GM18909 (cell line): Measurements from ENCODE around the gene KLHDC7B.
A peak's percentile ranks its signal among the peaks of the same experiment; 100 is the strongest.

Experiments
- ATAC-seq: cut with Tn5 transposase; IDR thresholded peaks from one replicate; pipeline ENCODE4 v1.9.1; 2021; ENCODE audit warnings: mild to moderate bottlenecking; ENCODE audit not compliant: unreplicated experiment, poor library complexity

KLHDC7B gene

DNA sequence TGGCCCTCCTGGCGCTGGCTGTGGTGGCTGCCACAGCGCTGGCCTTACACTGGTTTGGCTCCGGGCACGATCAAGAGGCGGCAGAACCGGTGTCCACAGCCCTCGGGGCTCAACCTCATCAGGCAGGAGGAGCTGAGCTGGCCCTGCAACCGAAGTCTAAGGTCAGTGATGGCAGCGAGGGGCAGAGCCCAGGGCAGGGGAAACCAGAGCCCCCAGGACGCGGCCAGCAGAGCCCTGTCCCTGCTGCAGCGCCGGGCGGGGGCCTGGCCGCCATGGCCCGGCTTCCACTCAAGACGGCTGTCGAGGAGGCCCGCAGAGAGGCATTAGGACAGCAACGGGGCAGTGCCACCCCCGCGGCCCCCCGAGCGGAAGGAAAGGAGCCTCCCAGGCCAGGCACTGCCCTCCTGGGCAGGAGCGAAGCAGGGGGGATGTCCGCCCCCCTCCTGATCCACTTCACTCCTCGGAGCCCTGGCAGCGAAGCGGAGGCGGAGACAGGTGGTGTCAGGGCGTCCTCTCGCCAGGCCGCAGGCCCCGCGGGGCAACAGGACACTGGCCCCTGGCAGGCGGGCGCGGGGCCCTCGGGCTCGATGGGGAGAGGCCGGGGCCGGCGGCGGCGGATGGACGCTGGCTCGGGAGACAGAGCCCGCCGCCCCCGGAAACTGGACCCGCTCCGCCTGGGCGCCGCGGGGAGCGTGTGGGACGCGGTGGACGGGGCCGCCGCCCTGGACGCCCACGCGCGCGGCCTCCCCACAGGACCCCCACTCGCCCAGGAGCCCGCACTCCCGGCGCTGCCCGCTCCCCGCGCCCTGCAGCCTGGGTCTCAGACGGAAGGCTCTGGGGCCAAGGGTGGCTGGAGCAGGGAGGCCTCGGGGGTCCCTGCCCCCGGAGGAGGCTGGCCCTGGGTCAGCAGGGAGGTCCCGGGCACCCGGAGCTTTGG, 895 bp downstream of the KLHDC7B start:
- no peak for ATAC-seq

- ATAC-seq: no peak
These were observed 1.7 kb downstream of the KLHDC7B start for GRCh38 chr22:50547263-50547985.

GRCh38 chr22:50548040-50548920, 2.6 kb downstream of the KLHDC7B start:
- no peak for ATAC-seq

- ATAC-seq: no peak
These were observed 3.5 kb downstream of the KLHDC7B start for GRCh38 chr22:50548921-50549790.

GRCh38 chr22:50550395-50550794, 4.7 kb downstream of the KLHDC7B start:
- ATAC-seq: no peak

DNA sequence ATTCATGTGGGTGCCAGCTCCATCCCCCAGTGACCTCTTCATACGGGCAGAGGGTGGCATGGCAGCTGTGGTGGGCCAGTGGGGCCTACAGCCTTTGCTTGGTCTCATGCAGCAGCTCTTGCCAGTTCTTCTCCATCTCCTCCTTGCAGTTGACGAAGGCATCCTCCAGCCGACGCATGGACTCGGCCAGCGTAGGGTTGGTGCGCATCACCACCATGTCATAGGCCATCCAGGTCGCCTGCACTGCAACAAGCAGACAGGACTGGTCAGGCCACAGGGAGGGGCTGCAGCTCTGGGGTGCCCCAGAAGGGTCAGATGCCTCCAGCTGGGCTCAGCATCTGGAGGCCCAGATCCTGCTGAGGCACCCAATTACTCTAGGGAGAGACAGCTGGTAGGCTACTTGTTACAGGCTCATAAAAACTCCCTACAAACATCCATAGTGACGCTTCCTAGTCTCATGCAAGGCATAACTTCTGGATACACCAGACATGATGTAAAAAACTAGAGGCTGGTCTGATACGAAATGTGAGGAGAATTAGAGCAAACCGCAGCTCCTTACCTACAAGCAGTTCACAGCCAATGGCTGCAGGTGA, 5.6 kb downstream of the KLHDC7B start:
- no peak for ATAC-seq

- ATAC-seq: no peak
These were observed 7.6 kb downstream of the KLHDC7B start for GRCh38 chr22:50553310-50553709.

- ATAC-seq: no peak
These were observed 11.0 kb downstream of the KLHDC7B start for GRCh38 chr22:50556703-50557102.

DNA sequence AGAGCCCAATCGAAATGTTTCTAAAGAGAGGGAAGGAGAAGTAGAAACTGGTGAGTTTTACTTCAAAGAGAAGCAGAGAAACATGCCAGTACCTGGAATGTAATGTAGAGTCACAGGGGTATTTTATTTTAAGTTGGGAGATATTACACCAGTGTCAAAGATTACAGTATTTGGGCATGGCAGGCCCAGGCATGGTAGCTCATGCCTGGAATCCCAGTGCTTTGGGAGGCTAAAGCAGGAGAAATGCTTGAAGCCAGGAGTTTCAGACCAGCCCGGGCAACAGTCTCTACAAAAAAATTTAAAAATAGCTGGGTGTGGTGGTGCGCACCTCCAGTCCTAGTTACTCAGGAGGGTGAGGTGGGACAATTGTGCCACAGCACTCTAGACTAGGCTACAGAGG, 14.3 kb downstream of the KLHDC7B start:
- ATAC-seq: no peak

GRCh38 chr22:50561401-50562358, 16.0 kb downstream of the KLHDC7B start:
- no peak for ATAC-seq

DNA sequence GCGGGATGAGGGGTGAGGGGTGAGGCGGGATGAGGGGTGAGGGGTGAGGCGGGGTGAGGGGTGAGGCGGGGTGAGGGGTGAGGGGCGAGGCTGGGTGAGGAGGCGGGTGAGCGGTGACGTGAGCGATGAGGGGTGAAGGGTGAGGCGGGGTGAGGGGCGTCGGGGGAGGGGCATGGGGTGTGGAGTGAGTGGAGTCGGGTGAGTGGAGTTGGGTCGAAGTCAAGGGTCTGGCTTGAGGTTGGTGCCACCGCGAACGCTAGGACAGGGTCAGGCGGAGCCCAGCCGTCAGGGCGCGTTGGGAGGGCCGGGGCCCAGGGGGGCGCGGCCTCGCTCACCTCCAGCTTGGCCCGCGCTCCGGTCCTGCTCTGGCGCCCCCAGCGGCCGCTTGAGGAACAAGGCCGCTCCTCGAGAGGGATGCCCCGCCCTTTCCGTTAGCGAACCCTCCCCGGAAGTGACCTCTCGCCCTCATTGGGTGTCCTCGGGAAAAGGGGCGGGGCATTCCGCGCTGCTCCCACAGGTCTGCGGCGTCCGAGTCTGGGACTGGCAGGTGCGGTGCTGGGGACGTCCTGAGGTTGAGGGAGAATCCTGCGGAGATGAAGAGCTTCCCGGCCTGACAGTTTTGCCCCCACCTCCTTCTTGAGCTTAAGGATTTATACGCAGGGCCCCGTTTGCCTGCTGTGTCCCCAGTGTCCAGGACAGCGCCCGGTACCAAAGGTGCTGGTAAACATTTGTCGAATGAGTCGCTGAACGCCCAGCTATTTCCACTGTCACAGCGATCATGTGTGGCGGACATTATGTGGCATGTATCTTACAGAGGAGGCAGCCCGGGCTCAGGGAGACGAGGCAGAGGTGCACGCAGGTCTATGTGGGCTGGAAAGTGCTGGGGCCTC, 17.1 kb downstream of the KLHDC7B start, which contains the start of gene SYCE3:
TSS of gene SYCE3 (minus strand) at position 397 of the 890 bp plus-strand sequence. CDS start 6,514 bp downstream, outside the sequence.
- ATAC-seq: peak; percentile 92

- no peak for ATAC-seq
These were observed 17.9 kb downstream of the KLHDC7B start for GRCh38 chr22:50563413-50564160.

GRCh38 chr22:50564289-50564688, 18.6 kb downstream of the KLHDC7B start:
- ATAC-seq: no peak

- no peak for ATAC-seq
These were observed 22.1 kb downstream of the KLHDC7B start for GRCh38 chr22:50567721-50568252.

- ATAC-seq: no peak
These were observed 22.9 kb downstream of the KLHDC7B start for GRCh38 chr22:50568626-50569025.

DNA sequence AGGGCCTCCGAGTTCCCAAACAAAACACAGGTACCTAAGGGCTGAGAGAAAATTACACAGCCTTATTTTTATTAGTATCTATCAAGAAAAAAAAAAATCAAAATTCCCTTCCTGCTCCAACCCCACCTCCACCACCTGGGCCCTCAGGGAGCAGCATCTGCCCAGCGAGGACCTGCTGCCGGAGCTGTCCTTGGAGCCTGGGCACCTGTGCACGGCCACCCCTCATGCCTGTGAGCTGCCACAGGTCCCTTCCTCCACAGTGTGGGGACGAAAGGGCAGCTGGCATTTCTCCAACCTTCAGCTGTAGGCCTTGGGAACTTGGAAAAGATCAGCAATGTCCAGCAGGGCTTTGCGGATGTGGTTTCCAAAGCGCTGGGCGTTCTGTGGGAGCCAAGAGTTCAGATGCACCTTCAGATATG, 23.4 kb downstream of the KLHDC7B start:
- ATAC-seq: no peak
